ENCODE measurements around the gene LMX1A. TPM values are rescaled to one million over a fixed set of nuclear protein-coding genes. Genes with fewer than 3 reads are reported as not detected.

LMX1A gene
- total RNA-seq, 1 experiment from 2014 or later, result not detected

DNA sequence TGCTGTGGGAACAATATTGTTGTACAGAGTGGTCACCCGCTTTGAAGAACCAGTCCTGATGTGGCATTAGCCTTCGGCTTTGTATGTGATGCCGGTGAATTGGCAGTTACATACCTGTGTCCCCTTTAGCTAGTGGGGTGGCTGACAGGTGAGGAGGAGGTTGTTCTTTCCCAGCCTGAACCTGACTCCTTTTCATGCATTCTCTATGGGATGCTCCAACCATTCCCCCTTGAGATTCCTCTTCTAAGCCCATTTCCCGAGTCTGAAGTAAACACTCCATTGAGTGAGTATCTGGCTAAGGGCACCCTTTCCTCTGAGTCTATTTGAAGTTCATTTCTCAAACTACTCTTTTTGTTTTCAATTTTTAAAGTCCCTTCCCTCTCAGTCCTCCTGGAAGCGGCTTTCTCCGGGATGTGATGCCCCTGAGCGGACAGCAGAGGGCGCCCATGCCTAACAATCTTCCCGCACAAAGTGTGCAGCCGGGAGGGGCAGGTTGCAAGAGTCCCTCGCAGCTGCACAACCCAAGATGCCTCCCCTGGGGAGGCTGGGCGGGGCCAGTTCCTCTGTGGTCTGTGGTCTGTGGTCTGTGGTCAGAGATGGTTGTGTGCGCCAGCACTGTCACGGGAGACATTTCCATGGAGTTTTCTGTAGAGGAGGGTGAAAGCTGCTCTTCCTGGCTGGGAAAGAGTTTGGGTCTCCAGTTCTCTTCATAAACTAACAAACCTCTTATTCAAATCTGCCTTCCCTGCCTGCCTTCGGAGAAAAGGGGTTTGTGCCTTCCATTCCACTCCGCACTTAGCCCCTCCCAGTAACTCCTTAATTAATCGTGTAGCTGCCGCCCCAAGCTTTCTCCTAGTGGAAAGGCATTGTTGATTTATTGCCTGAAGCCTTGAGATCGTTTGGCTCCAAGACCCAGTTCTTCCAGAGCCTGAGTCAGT, 36.4 kb upstream of the LMX1A start:
- ATAC-seq, result peak; percentile 99
- 0 out of 2 replicates have a peak, but pooled peaks have one; percentile 51 for TF ChIP-seq TEAD1 (CRISPR knock-in tag; IDR thresholded peaks at IDR 0.05)
- TF ChIP-seq, protein P1, sequence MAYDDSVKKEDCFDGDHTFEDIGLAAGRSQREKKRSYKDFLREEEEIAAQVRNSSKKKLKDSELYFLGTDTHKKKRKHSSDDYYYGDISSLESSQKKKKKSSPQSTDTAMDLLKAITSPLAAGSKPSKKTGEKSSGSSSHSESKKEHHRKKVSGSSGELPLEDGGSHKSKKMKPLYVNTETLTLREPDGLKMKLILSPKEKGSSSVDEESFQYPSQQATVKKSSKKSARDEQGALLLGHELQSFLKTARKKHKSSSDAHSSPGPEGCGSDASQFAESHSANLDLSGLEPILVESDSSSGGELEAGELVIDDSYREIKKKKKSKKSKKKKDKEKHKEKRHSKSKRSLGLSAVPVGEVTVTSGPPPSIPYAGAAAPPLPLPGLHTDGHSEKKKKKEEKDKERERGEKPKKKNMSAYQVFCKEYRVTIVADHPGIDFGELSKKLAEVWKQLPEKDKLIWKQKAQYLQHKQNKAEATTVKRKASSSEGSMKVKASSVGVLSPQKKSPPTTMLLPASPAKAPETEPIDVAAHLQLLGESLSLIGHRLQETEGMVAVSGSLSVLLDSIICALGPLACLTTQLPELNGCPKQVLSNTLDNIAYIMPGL (CRISPR knock-in tag; IDR thresholded peaks at IDR 0.05), result 0 out of 2 replicates have a peak, but pooled peaks have one; percentile 33
- TF ChIP-seq, protein P2, sequence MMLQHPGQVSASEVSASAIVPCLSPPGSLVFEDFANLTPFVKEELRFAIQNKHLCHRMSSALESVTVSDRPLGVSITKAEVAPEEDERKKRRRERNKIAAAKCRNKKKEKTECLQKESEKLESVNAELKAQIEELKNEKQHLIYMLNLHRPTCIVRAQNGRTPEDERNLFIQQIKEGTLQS (CRISPR knock-in tag; conservative IDR thresholded peaks at IDR 0.05), result no peak
- TF ChIP-seq CREM (CRISPR knock-in tag; IDR thresholded peaks at IDR 0.05), result no peak
- TF ChIP-seq ETV6 (CRISPR knock-in tag; IDR thresholded peaks at IDR 0.05), result peak; percentile 57; the same call in 1 of the 2 replicates
- TF ChIP-seq CTCF (IDR thresholded peaks at IDR 0.05), result peak; percentile 87
- TF ChIP-seq GABPB1 (CRISPR knock-in tag; IDR thresholded peaks at IDR 0.05), result no peak
- peak; percentile 65; the same call in 1 of the 2 replicates for TF ChIP-seq SP1 (CRISPR knock-in tag; conservative IDR thresholded peaks at IDR 0.05)
- ChIA-PET CTCF (interaction anchor here (0.7 to 4.0 kb wide), 27 partner anchors 8 to 305 kb away, joined by 3 to 38 read pairs (median 4); partner anchors contain the start of gene LRRC52), POLR2A (interaction anchor here (0.7 kb wide), 1 partner anchor 456 kb away, joined by 3 read pairs; no protein-coding TSS in a partner anchor)
- peak; percentile 84 for DNase-seq (ENCODE audit: low spot score)
- peaks cover 24% of the 10 kb centered on the region for H3K27me3 Mint-ChIP-seq (ENCODE audit: low read depth)
- peak overlapping the region; percentile 64 for H3K4me3 Mint-ChIP-seq
- H3K4me1 Mint-ChIP-seq, result peaks cover 7% of the 10 kb centered on the region
- H3K36me3 Mint-ChIP-seq, result no peaks in the 10 kb centered on the region
- H3K27ac Mint-ChIP-seq, result no peak overlapping the region
- no peaks in the 10 kb centered on the region for H3K9me3 Mint-ChIP-seq

- no peak overlapping the region for H3K4me3 Mint-ChIP-seq
- no peak for ATAC-seq
These were observed 33.1 kb upstream of the LMX1A start for GRCh38 chr1:165389609-165390008.

More at GRCh38 chr1:165389609-165390008, 33.1 kb upstream of the LMX1A start:
- CTCF ChIA-PET, result no interaction called here
- 0 out of 2 replicates have a peak, but pooled peaks cover 6% of the 10 kb centered on the region for H3K4me1 Mint-ChIP-seq
- no peak overlapping the region for H3K27ac Mint-ChIP-seq
- TF ChIP-seq USF1 (CRISPR knock-in tag; IDR thresholded peaks at IDR 0.05) (no peak), NFATC4 (CRISPR knock-in tag; IDR thresholded peaks at IDR 0.05) (no peak), ZNF423 (CRISPR knock-in tag; IDR thresholded peaks at IDR 0.05) (no peak), SP1 (CRISPR knock-in tag; conservative IDR thresholded peaks at IDR 0.05) (no peak), NR2C2 (CRISPR knock-in tag; IDR thresholded peaks at IDR 0.05) (no peak), OVOL2 (CRISPR knock-in tag; IDR thresholded peaks at IDR 0.05; ENCODE audit: borderline replicate concordance) (no peak), JAZF1 (CRISPR knock-in tag; IDR thresholded peaks at IDR 0.05) (no peak)
- TF ChIP-seq, protein P3, sequence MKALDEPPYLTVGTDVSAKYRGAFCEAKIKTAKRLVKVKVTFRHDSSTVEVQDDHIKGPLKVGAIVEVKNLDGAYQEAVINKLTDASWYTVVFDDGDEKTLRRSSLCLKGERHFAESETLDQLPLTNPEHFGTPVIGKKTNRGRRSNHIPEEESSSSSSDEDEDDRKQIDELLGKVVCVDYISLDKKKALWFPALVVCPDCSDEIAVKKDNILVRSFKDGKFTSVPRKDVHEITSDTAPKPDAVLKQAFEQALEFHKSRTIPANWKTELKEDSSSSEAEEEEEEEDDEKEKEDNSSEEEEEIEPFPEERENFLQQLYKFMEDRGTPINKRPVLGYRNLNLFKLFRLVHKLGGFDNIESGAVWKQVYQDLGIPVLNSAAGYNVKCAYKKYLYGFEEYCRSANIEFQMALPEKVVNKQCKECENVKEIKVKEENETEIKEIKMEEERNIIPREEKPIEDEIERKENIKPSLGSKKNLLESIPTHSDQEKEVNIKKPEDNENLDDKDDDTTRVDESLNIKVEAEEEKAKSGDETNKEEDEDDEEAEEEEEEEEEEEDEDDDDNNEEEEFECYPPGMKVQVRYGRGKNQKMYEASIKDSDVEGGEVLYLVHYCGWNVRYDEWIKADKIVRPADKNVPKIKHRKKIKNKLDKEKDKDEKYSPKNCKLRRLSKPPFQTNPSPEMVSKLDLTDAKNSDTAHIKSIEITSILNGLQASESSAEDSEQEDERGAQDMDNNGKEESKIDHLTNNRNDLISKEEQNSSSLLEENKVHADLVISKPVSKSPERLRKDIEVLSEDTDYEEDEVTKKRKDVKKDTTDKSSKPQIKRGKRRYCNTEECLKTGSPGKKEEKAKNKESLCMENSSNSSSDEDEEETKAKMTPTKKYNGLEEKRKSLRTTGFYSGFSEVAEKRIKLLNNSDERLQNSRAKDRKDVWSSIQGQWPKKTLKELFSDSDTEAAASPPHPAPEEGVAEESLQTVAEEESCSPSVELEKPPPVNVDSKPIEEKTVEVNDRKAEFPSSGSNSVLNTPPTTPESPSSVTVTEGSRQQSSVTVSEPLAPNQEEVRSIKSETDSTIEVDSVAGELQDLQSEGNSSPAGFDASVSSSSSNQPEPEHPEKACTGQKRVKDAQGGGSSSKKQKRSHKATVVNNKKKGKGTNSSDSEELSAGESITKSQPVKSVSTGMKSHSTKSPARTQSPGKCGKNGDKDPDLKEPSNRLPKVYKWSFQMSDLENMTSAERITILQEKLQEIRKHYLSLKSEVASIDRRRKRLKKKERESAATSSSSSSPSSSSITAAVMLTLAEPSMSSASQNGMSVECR (CRISPR knock-in tag; IDR thresholded peaks at IDR 0.05; ENCODE audit: borderline replicate concordance), result no peak
- POLR2A ChIA-PET, result interaction anchor here (0.6 kb wide), 1 partner anchor 114 kb away, joined by 3 read pairs; no protein-coding TSS in a partner anchor
- no peaks in the 10 kb centered on the region for H3K36me3 Mint-ChIP-seq
- peaks cover 23% of the 10 kb centered on the region for H3K27me3 Mint-ChIP-seq (ENCODE audit: low read depth)
- H3K9me3 Mint-ChIP-seq, result no peaks in the 10 kb centered on the region
- no peak for DNase-seq (ENCODE audit: low spot score)

Data from WTC11 (cell line).